Transverse colon (tissue), 4 donors: ENCODE results near the gene ETFBKMT. TPM values are rescaled to one million over a fixed set of nuclear protein-coding genes. Genes with fewer than 3 reads are reported as not detected.
"Not testable (repeated sequence)": the region's sequence is repeated elsewhere in the genome, so short reads cannot be mapped to it uniquely, and the experiment has no call there.

ENCODE experiments used
- DNase-seq: peaks from one replicate; pipeline ENCODE4 v3.0.0-alpha.2; 2019
- H3K27ac ChIP-seq, 4 donors: fragments of 200-600 bp; sonication (generic); 2 replicates each; pipeline ENCODE4 v1.5.1; 2016 to 2018; ENCODE audit warnings: inconsistent platforms in 4 of 4
- H3K27me3 ChIP-seq: fragments of 200-600 bp; sonication (generic); 2 replicates; pipeline ENCODE4 v1.5.1; 2017; ENCODE audit warnings: inconsistent platforms
- H3K36me3 ChIP-seq, 4 donors: fragments of 200-600 bp; sonication (generic); 2 replicates each; pipeline ENCODE4 v1.5.1; 2017 to 2019; ENCODE audit warnings: inconsistent platforms in 4 of 4
- H3K4me1 ChIP-seq, 4 donors: fragments of 200-600 bp; sonication (generic); 2 replicates each; pipeline ENCODE4 v1.5.1; 2017 to 2020; ENCODE audit warnings: inconsistent platforms in 4 of 4
- H3K4me3 ChIP-seq, 4 donors: fragments of 200-600 bp; sonication (generic); 1 replicate in 1 of 4; 2 replicates in 3 of 4; pipeline versions ENCODE4 v1.5.1 to v1.6.1; 2017 to 2019; ENCODE audit warnings: inconsistent platforms in 4 of 4
- H3K9me3 ChIP-seq, 2 donors: fragments of 200-600 bp; sonication (generic); 2 replicates each; pipeline ENCODE4 v1.5.1; 2017 to 2019; ENCODE audit warnings: inconsistent platforms in 2 of 2
- CTCF ChIP-seq, 5 experiments: fragments of 200-600 bp in 3 of 5; fragments of 450-650 bp in 2 of 5; sonication (generic) in 3 of 5; IDR thresholded peaks; 1 replicate in 2 of 5; 2 replicates in 3 of 5; pipeline ENCODE4 v1.5.1; 2016 to 2017; ENCODE audit warnings: antibody characterized with exemption in 5 of 5, inconsistent platforms in 3 of 5, mild to moderate bottlenecking in 2 of 5, moderate library complexity in 1 of 5
- EP300 ChIP-seq: sonication (generic); formaldehyde crosslinking; IDR thresholded peaks from one replicate; pipeline ENCODE4 v1.6.1; 2017; ENCODE audit warnings: antibody characterized with exemption, low read depth
- POLR2A ChIP-seq: fragments of 450-650 bp; IDR thresholded peaks from one replicate; pipeline ENCODE4 v1.6.1; 2016; ENCODE audit warnings: antibody characterized with exemption, mild to moderate bottlenecking, moderate library complexity
- POLR2AphosphoS5 ChIP-seq, 3 donors: sonication (generic); formaldehyde crosslinking; IDR thresholded peaks; one replicate each; pipeline ENCODE4 v1.6.1; 2016; ENCODE audit warnings: antibody characterized with exemption in 3 of 3
- WGBS, 2 donors: methylation state at CpG; one replicate each; pipeline ENCODE4 v1.1.5; 2018; ENCODE audit warnings: low coverage in 1 of 2; 5-methylcytosine and 5-hydroxymethylcytosine counted together
- in situ Hi-C, 4 donors: fragments of 200-750 bp; cut with MboI; loops; one replicate each; pipeline versions ENCODE4 v1.15.0 to v1.15.1; 2017; ENCODE audit warnings: low sequenced_read_pairs in 3 of 4, low pct_ligation_motif_present in 1 of 4, low pct_unique_long_range_greater_than_20kb in 1 of 4
- intact Hi-C: fragments of 100-400 bp; cut with DNase I; formaldehyde crosslinking; loops from one replicate; pipeline ENCODE4 v1.15.1; 2023; ENCODE audit warnings: low total_unique reads
- total RNA-seq, 4 donors: library from RNA; depleted of rRNA; stranded (reverse); fragments of >200 nt; gene quantifications; one replicate each; pipeline ENCODE4 v1.1.0, GENCODE V29; 2016

The ETFBKMT gene
- total RNA-seq, 4 donors from 2014 or later: 0.40 to 3.8 (median 3.1) TPM

- Histone ChIP-seq H3K27ac (no peak overlapping the region), H3K27me3 (no peaks in the 10 kb centered on the region), H3K9me3 (peaks cover 10% of the 10 kb centered on the region in 2 donors), H3K4me1 (no peaks in the 10 kb centered on the region), H3K36me3 (peaks cover 0 to 10% (median 2%) of the 10 kb centered on the region in 4 donors), H3K4me3 (no peak overlapping the region)
- DNase-seq: no peak
- intact Hi-C loops (no loop called here), in situ Hi-C loops (no loop called here)
- TF ChIP-seq POLR2AphosphoS5 (IDR thresholded peaks at IDR 0.05): no peak
- no peak for TF ChIP-seq EP300
- no peak for TF ChIP-seq CTCF (IDR thresholded peaks at IDR 0.05)
- no peak for TF ChIP-seq POLR2A
- 78 to 92% methylated on average over 4 to 5 of the region's 5 CpGs for WGBS, 2 donors
These were observed 53.4 kb downstream of the ETFBKMT start for GRCh38 chr12:31712877-31713276.

- intact Hi-C loops: no loop called here
- H3K4me3 ChIP-seq: no peak overlapping the region
- WGBS, 2 donors: 91 to 92% methylated on average over 3 of the region's 3 CpGs
- TF ChIP-seq EP300 (no peak), POLR2AphosphoS5 (IDR thresholded peaks at IDR 0.05) (no peak), CTCF (IDR thresholded peaks at IDR 0.05) (no peak), POLR2A (no peak)
- peak overlapping the region in 3 of 4 donors; percentile 1 to 25 (median 18) for H3K27ac ChIP-seq
- H3K9me3 ChIP-seq: no peaks in the 10 kb centered on the region
- in situ Hi-C loops: no loop called here
- H3K4me1 ChIP-seq: no peaks in the 10 kb centered on the region
- no peaks in the 10 kb centered on the region for H3K36me3 ChIP-seq
- H3K27me3 ChIP-seq: no peaks in the 10 kb centered on the region
- DNase-seq: no peak
These were observed 55.2 kb downstream of the ETFBKMT start for GRCh38 chr12:31714406-31715271.

GRCh38 chr12:31715283-31715825, 55.9 kb downstream of the ETFBKMT start:
- no peak for DNase-seq
- Histone ChIP-seq H3K27ac (peak overlapping the region; percentile 1 to 25 (median 16)), H3K9me3 (no peaks in the 10 kb centered on the region), H3K27me3 (no peaks in the 10 kb centered on the region), H3K4me1 (no peaks in the 10 kb centered on the region), H3K36me3 (no peaks in the 10 kb centered on the region), H3K4me3 (no peak overlapping the region)
- TF ChIP-seq POLR2AphosphoS5 (IDR thresholded peaks at IDR 0.05) (no peak), POLR2A (no peak), EP300 (no peak), CTCF (IDR thresholded peaks at IDR 0.05) (no peak)
- 68 to 89% methylated on average over 4 to 5 of the region's 5 CpGs for WGBS, 2 donors
- intact Hi-C loops (no loop called here), in situ Hi-C loops (no loop called here)

GRCh38 chr12:31716998-31717397, 57.5 kb downstream of the ETFBKMT start:
- H3K4me1 ChIP-seq, in situ Hi-C loops, H3K36me3 ChIP-seq, H3K27me3 ChIP-seq, H3K4me3 ChIP-seq, H3K9me3 ChIP-seq, H3K27ac ChIP-seq, DNase-seq, intact Hi-C loops: not testable (repeated sequence)
- WGBS, 2 donors: 98 to 100% methylated on average over 3 to 4 of the region's 4 CpGs

- H3K4me1 ChIP-seq, H3K27ac ChIP-seq, H3K4me3 ChIP-seq, H3K9me3 ChIP-seq, H3K36me3 ChIP-seq, in situ Hi-C loops, intact Hi-C loops, DNase-seq, H3K27me3 ChIP-seq: not testable (repeated sequence)
- 97% methylated on average over 13 of the region's 15 CpGs; no CpG with 5 or more reads in 1 of the 2 donors for whole genome bisulfite sequencing, 2 donors
These were observed 59.2 kb downstream of the ETFBKMT start for GRCh38 chr12:31718542-31719198.
